Stimulated activated CD4-positive, alpha-beta T cell treated with anti-CD3 and anti-CD28 coated beads, Interleukin-4, amount 100 ng/mL, for 48 hours (primary cell): ENCODE measurements around the gene PLCH1.
A peak's percentile ranks its signal among the peaks of the same experiment; 100 is the strongest.

Source experiments
- DNase-seq, 2 donors: peaks; one replicate each; pipeline ENCODE4 v3.0.0-alpha.2; 2020; ENCODE audit warnings: low read depth in 2 of 2

PLCH1 gene

DNA sequence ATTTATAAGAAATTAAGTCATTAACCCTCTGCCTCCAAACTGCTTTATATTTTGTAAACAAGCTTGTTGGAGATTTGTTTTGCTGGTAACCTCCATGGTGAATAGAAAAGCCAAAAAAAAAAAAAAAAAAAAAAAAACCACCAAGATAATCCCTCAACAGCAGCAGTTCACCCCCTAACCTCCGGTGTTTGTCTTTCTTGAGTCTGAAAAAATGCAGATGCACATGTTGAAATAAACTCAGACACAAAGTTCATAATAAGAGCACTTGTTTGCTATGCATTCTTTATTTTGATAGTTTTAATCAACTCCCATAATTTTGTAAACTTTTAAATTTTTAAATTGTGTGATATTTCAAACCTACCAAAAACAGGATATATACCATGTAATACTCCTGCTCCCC is 1.8 kb upstream of the PLCH1 start:
- no peak for DNase-seq

DNA sequence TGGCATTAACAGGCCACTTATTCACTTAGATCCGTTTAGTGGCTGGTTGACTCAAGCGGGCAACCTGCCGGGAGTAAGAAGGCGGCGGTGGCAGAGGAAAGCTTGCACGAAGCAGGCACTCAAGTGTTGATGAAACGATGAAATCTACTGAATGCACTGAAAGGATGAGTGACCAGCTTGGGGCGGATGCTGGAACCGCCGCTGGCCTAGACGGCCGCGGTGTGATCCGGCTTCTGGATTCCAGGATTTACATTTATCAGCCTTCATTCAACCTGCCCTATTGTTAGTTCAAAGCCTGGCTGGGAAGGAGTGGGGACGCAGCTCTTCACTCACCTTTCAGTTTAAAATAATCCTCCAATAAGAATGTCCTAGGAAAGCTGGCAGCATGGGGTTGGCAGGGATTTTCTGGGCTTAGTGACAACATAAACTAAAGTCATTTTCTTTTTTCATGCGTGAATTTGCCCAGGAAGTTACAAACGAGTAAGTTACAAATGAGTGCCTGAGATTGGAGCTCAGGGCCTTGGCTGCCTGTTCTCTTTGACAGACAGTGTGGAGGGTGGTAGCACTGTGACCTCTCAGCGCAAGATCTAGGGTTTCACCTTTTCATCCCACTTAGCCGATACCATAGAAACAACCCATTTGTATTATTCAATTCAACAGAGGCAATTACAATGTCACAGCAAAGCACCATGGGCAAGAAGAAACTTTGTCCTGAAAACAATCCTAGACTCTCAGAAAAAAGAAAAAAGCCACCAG is 1.1 kb upstream of the PLCH1 start:
- no peak for DNase-seq

DNA sequence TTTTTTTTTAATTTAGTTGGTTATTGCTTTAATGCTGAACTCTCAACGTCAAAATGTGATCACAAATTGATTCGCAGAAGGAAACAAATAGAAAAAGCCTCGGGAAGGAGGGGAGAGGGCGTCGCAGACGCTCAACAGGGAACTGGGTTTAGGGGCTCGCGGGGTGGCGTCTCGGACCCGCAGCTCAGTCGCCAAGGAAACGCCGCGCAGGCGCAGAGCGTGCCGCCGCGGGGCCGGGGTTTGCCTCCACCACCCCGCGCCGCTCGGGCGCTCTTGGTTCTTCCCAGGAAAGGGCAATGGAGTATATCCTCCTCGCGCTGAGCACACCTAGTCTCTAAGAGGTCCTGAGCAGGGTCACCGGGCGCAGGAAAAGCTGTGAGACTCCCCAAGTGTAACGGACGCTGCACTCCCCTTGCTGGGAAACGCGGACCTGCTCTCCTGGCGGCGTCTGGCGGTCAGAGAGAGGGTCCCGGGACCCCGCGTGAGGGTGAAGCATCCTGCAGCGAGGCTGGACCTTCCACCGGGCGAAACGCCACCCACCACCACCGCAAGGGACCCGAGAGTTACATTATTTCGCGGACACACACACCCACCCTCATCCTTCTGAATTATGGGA is 753 bp downstream of the PLCH1 start:
- DNase-seq = peak; percentile 33 to 38

DNA sequence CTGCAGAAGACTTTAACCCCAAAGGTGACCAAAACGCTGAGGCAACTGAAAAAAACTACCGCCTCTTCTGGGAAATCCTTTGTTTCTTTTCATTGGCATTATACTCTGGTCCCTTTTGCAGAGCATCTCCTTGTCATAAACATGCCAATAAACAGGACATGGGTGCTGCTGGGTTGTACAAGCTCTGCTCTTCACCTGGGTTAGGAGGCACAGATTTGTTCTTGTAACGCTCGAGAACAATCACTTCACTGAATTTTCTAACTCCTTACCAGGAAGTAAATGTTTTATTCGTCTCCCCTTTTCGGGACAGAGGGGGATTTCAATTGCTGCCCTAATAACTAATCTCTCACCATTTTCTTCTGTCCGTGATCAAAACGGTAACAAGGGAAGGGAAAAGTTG is 1.3 kb downstream of the PLCH1 start:
- no peak for DNase-seq

- no peak for DNase-seq
Measured at GRCh38 chr3:155742349-155742965, 2.4 kb downstream of the PLCH1 start.

- DNase-seq = no peak
Measured at GRCh38 chr3:155741603-155742002, 3.3 kb downstream of the PLCH1 start.

DNA sequence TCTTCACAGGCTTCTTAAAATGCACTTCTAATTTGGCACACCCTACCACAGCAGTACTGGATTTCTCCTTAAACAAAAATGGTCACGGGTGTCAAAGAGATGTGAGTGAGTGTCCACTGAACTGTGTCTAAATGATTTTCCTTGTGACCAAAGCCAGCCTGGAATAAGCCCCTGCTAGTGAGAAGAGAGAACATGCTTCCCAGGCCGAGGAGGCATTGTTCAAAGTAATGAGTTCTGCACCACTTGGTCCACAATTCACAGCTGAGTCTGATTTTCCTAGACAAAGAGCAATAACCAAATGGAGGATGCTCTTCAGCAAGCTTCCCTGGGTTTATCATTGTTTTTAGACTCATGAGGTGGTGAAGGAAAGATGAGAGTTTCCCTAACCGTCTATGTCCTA is 3.8 kb downstream of the PLCH1 start:
- no peak for DNase-seq

GRCh38 chr3:155739154-155739553 is 5.7 kb downstream of the PLCH1 start:
- no peak for DNase-seq

- DNase-seq = no peak
Measured at GRCh38 chr3:155738580-155739076, 6.2 kb downstream of the PLCH1 start.

- DNase-seq = no peak
Measured at GRCh38 chr3:155737844-155738460, 6.9 kb downstream of the PLCH1 start.

GRCh38 chr3:155736381-155736780 is 8.5 kb downstream of the PLCH1 start:
- DNase-seq = no peak

GRCh38 chr3:155730843-155731242 is 14.0 kb downstream of the PLCH1 start:
- no peak for DNase-seq

DNA sequence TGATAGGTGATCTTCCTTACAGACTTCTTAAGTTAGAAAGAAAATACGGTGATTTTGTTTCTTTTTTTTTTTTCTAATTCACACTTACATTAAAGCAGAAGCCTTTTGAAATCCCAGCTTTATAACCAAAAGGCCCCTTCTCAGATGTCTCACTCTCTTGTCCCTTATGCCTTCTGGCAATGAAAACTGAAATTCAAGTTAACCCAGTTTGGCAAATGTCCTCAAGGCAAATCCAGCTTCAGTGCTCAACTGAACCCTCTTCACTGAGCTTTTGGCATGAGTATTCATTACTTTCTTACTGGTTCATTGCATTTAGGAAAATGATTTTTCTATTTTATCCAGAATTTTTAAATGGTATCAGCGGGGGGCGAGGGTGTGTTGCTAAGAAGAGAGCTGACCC is 17.0 kb downstream of the PLCH1 start:
- no peak for DNase-seq

DNA sequence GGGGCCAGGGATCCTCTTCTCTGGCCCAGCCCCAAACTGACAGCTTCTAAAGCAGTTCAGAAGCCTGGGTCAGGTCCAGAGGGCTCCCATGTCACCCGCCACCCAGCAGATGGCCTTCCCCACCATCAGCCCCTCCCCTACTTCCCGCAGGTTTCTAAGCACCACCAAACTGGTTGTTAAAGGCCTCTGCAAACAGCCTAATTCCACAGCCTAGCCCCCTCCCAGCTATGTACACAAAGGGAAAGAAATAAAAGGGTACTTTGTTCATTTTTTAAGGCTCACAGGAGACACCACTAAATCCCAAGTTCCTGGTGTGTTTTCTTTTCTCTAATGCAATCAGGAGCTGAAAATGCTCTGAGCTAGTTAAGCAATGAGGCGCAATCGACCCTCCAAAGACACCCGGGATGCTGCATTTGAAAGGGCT is 30.6 kb downstream of the PLCH1 start:
- no peak for DNase-seq

DNA sequence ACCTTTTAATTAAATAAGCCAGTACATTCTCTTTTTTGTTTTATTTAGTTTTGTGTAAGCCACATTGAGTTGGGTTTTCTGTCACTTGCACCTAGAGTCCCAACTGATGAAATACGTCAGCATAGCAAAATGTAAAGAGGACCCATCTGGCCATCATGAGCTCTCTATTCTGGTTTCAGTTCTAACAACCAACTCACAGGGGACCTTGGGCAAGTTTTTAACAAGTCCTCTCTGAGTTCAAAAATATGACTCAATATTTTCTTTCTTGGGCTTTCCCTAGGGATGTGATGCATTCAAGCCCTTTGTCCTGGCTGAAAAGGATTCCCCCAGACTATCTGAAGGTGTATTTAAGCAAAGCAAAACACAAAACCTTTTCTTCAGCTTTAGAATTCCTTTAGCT is 32.9 kb downstream of the PLCH1 start:
- DNase-seq = no peak

- no peak for DNase-seq
Measured at GRCh38 chr3:155704771-155705559, 39.9 kb downstream of the PLCH1 start.

DNA sequence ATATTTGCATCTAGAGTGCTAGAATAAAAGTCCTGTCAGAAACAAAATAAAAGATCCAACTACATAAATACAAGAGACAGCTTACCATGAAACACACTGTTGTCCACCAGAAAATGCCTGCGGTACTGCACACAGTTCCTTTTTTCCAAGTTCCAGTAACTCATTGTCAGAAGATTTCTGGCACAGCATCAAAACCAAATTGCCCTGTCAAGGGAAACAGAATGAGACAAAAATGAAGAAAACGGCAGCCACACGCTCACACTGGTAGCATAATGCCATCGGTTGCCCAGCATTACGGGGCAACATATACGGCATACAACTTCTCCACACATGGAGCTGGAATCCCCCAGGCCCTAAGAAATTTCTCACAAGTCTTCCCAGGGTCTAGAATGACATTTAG is 40.8 kb downstream of the PLCH1 start:
- no peak for DNase-seq

DNA sequence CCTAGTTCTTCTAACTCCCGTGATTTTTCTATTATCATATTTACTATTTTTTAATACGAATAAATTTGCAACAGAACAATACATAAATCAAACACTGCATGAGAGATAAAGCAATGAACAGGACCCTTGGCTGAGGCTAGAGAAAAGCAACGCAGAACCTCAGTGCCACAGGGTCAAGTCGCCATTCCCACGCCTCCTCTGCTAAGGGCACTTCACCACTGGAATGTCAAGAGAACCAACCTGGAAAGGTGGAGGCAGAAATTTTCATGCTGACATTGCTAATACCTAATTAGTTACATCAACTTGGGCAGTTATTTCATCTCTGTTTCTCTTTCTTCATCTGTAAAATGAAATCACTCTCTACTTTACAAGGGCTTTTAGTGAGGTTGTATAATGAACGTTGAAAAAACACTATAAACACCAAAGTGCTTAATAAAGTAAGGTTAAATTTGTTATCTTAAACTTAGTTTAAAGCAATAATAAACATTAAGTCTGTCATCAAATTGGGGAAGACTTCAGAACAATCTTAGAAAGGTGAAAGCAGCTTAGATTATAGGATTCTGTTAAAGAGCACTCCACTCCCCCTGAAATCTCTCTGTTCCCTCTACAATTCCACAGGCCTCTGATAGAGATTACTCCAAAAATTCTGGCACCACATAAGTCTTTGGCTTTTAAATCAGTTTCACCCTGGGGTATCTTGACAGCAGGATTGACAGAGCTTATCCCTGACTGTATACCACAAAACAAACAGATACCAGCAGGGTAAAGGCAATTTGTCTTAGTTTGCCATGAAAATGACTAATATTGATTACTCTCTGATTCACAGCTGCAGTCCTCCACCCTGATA is 41.9 kb downstream of the PLCH1 start:
- DNase-seq = no peak

DNA sequence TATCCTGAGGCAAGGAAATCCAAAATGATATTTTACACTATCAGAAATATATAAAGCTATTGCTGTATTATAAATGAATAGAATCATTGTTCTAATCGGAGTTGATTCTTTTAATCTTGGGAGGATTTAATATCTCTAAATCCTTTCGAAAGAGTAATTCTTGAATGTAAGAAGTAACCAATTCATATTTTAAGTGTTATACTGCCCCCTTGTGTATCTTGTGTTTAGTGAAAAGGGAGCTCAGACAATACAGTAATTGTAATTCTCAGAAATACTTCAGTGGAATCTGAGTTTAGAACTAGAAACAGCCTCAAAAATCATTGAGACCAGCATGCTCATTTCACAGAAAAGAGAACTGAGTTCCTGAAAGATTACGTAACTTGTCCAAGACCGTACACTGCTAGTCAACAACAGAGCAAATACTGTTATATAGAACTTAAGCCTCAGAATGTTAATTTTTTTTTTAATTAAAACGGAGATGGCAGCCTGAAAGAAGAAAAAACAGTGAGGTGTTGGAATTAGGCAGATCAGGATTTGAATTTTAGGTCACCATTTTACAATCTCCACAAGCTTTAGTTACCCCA is 42.9 kb downstream of the PLCH1 start:
- DNase-seq = no peak

- DNase-seq = no peak
Measured at GRCh38 chr3:155697542-155697941, 47.3 kb downstream of the PLCH1 start.
